Stimulated activated CD4-positive, alpha-beta T cell treated with anti-CD3 and anti-CD28 coated beads, Interleukin-12 subunit alpha, Interleukin-12 subunit beta, amount 100 ng/mL, for 24 hours (primary cell): ENCODE data around the gene RBM26.

ENCODE experiments used
- DNase-seq, 2 experiments: peaks; one replicate each; pipeline ENCODE4 v3.0.0-alpha.2; 2020; ENCODE audit warnings: low read depth in 2 of 2

The RBM26 gene

GRCh38 chr13:79423801-79424642 lies 18.0 kb upstream of the RBM26 start:
- no peak for DNase-seq

- DNase-seq = no peak
Observed at GRCh38 chr13:79423340-79423739, 17.3 kb upstream of the RBM26 start.

- DNase-seq = no peak
Observed at GRCh38 chr13:79419365-79419764, 13.3 kb upstream of the RBM26 start.

GRCh38 chr13:79417741-79418140 lies 11.7 kb upstream of the RBM26 start:
- DNase-seq = no peak

- no peak for DNase-seq
Observed at GRCh38 chr13:79413521-79413920, 7.5 kb upstream of the RBM26 start.

GRCh38 chr13:79409828-79410227 lies 3.8 kb upstream of the RBM26 start:
- DNase-seq = no peak

GRCh38 chr13:79407349-79407979 lies 1.4 kb upstream of the RBM26 start:
- no peak for DNase-seq

GRCh38 chr13:79406597-79406908 lies 498 bp upstream of the RBM26 start:
- no peak for DNase-seq

GRCh38 chr13:79405501-79405830 lies 589 bp downstream of the RBM26 start:
- DNase-seq = no peak

GRCh38 chr13:79404985-79405384 lies 1.1 kb downstream of the RBM26 start:
- DNase-seq = no peak

GRCh38 chr13:79404361-79404760 lies 1.7 kb downstream of the RBM26 start:
- no peak for DNase-seq

GRCh38 chr13:79403113-79403512 lies 2.9 kb downstream of the RBM26 start:
- no peak for DNase-seq

- DNase-seq = no peak
Observed at GRCh38 chr13:79402679-79403078, 3.4 kb downstream of the RBM26 start.

- no peak for DNase-seq
Observed at GRCh38 chr13:79402074-79402635, 3.9 kb downstream of the RBM26 start.

- DNase-seq = no peak
Observed at GRCh38 chr13:79401259-79402070, 4.6 kb downstream of the RBM26 start.

- DNase-seq = no peak
Observed at GRCh38 chr13:79398915-79399314, 7.1 kb downstream of the RBM26 start.

GRCh38 chr13:79398127-79398526 lies 7.9 kb downstream of the RBM26 start:
- DNase-seq = no peak

- no peak for DNase-seq
Observed at GRCh38 chr13:79395881-79396280, 10.2 kb downstream of the RBM26 start.

- no peak for DNase-seq
Observed at GRCh38 chr13:79393564-79394249, 12.3 kb downstream of the RBM26 start.

- no peak for DNase-seq
Observed at GRCh38 chr13:79392882-79393563, 13.0 kb downstream of the RBM26 start.

GRCh38 chr13:79389026-79389425 lies 17.0 kb downstream of the RBM26 start:
- DNase-seq = no peak
